GM08714 (cell line): ENCODE data around the gene GON7.
A peak's percentile ranks its signal among the peaks of the same experiment; 100 is the strongest.

Source experiments
- H3K4me3 ChIP-seq: fragments of 200-500 bp; sonication (Bioruptor generic); 2 replicates; pipeline ENCODE4 v1.5.1; 2014; ENCODE audit warnings: mild to moderate bottlenecking, low read length, inconsistent platforms
- ZNF274 ChIP-seq: IDR thresholded peaks from 2 replicates; pipeline ENCODE4 v1.6.1; 2012; ENCODE audit warnings: mild to moderate bottlenecking, low read depth, low read length

GON7 gene

GRCh38 chr14:93220509-93220908 is 13.6 kb upstream of the GON7 start:
- H3K4me3 ChIP-seq, result no peak overlapping the region
- TF ChIP-seq ZNF274, result no peak

- TF ChIP-seq ZNF274, result no peak
- no peak overlapping the region for H3K4me3 ChIP-seq
These were observed 12.3 kb upstream of the GON7 start for GRCh38 chr14:93219103-93219726.

- no peak overlapping the region for H3K4me3 ChIP-seq
- TF ChIP-seq ZNF274, result no peak
These were observed 7.7 kb upstream of the GON7 start for GRCh38 chr14:93214598-93214997.

- TF ChIP-seq ZNF274, result no peak
- H3K4me3 ChIP-seq, result no peak overlapping the region; the same call in 1 of the 2 replicates
These were observed 5.6 kb upstream of the GON7 start for GRCh38 chr14:93212432-93212831.

- H3K4me3 ChIP-seq, result peak overlapping the region; percentile 82
- TF ChIP-seq ZNF274, result no peak
These were observed 823 bp upstream of the GON7 start for GRCh38 chr14:93207468-93208308.

- H3K4me3 ChIP-seq, result no peak overlapping the region
- TF ChIP-seq ZNF274, result no peak
These were observed 5.6 kb downstream of the GON7 start for GRCh38 chr14:93201155-93201704.

- H3K4me3 ChIP-seq, result no peak overlapping the region
- TF ChIP-seq ZNF274, result no peak
These were observed 6.3 kb downstream of the GON7 start for GRCh38 chr14:93200553-93200952.

- no peak for TF ChIP-seq ZNF274
- H3K4me3 ChIP-seq, result no peak overlapping the region
These were observed 7.8 kb downstream of the GON7 start for GRCh38 chr14:93199031-93199430.

GRCh38 chr14:93195316-93195999 is 11.4 kb downstream of the GON7 start:
- TF ChIP-seq ZNF274, result no peak
- no peak overlapping the region for H3K4me3 ChIP-seq

GRCh38 chr14:93186956-93187355 is 19.9 kb downstream of the GON7 start:
- H3K4me3 ChIP-seq, result no peak overlapping the region

GRCh38 chr14:93186466-93186865 is 20.4 kb downstream of the GON7 start:
- no peak overlapping the region for H3K4me3 ChIP-seq
- TF ChIP-seq ZNF274, result no peak

More at GRCh38 chr14:93186956-93187355, 19.9 kb downstream of the GON7 start:
- no peak for TF ChIP-seq ZNF274

GRCh38 chr14:93185349-93185720 is 21.5 kb downstream of the GON7 start:
- TF ChIP-seq ZNF274, result no peak
- H3K4me3 ChIP-seq, result peak overlapping the region; percentile 100

GRCh38 chr14:93184391-93185348 is 22.2 kb downstream of the GON7 start, which contains the start of the genes LYSET and MOAP1:
Gene LYSET, plus strand, starts transcription at chr14:93185317. Its CDS starts 89 bp downstream, at chr14:93185406.
Gene MOAP1, minus strand, starts transcription at chr14:93184897. Its CDS starts 655 bp downstream, at chr14:93184242.
- TF ChIP-seq ZNF274, result no peak
- H3K4me3 ChIP-seq, result peak within 1 kb of the TSS; percentile 100
